LNCaP clone FGC (cell line): ENCODE results near the gene METTL17.
"Not testable (repeated sequence)": the region's sequence is repeated elsewhere in the genome, so short reads cannot be mapped to it uniquely, and the experiment has no call there.

ENCODE experiments used
- DNase-seq: peaks from one replicate; pipeline ENCODE4 v3.0.0-alpha.2; 2011; ENCODE audit warnings: low read depth
- H3K4me3 ChIP-seq: 2 replicates; pipeline ENCODE4 v1.5.1; 2011; ENCODE audit warnings: mild to moderate bottlenecking, low read depth, low read length, control low read depth
- CTCF ChIP-seq: IDR thresholded peaks from 2 replicates; pipeline ENCODE4 v1.5.1; 2012; ENCODE audit warnings: mild to moderate bottlenecking; ENCODE audit not compliant: control insufficient read depth, insufficient read depth; ENCODE audit errors: extremely low read depth

The METTL17 gene

GRCh38 chr14:20997564-20997963, 7.8 kb downstream of the METTL17 start:
- TF ChIP-seq CTCF: no peak
- no peak for DNase-seq
- no peak overlapping the region for H3K4me3 ChIP-seq

- no peak overlapping the region for H3K4me3 ChIP-seq
- TF ChIP-seq CTCF: no peak
- DNase-seq: no peak
Measured at GRCh38 chr14:20998139-20998538, 8.4 kb downstream of the METTL17 start.

GRCh38 chr14:20998674-20999366, 9.0 kb downstream of the METTL17 start, which contains the start of gene SLC39A2:
SLC39A2 (plus strand) TSS chr14:20999293; CDS start chr14:20999447, 154 bp downstream.
- H3K4me3 ChIP-seq: no peak within 1 kb of the TSS
- peak; percentile 55 for DNase-seq
- no peak for TF ChIP-seq CTCF

- TF ChIP-seq CTCF: no peak
Measured at GRCh38 chr14:20999591-20999990, 9.8 kb downstream of the METTL17 start.

GRCh38 chr14:21001218-21001617, 11.4 kb downstream of the METTL17 start:
- H3K4me3 ChIP-seq: no peak overlapping the region
- no peak for DNase-seq
- TF ChIP-seq CTCF: no peak

More at GRCh38 chr14:20999591-20999990, 9.8 kb downstream of the METTL17 start:
- no peak for DNase-seq
- no peak overlapping the region for H3K4me3 ChIP-seq

GRCh38 chr14:21003788-21004346, 14.1 kb downstream of the METTL17 start:
- TF ChIP-seq CTCF: no peak
- no peak overlapping the region for H3K4me3 ChIP-seq
- DNase-seq: no peak

GRCh38 chr14:21009721-21010120, 19.9 kb downstream of the METTL17 start:
- H3K4me3 ChIP-seq, DNase-seq: not testable (repeated sequence)
